ENCODE data around the gene POLR2J3. TPM values are rescaled to one million over a fixed set of nuclear protein-coding genes. Genes with fewer than 3 reads are reported as not detected.
"Not testable (repeated sequence)": the region's sequence is repeated elsewhere in the genome, so short reads cannot be mapped to it uniquely, and the experiment has no call there.

Gene POLR2J3
- total and polyA plus RNA-seq, 2 of the 8 experiments (the other 6 are each of a cell fraction or from before 2014, with no cell fraction given): 18.7 to 24.6 TPM

DNA sequence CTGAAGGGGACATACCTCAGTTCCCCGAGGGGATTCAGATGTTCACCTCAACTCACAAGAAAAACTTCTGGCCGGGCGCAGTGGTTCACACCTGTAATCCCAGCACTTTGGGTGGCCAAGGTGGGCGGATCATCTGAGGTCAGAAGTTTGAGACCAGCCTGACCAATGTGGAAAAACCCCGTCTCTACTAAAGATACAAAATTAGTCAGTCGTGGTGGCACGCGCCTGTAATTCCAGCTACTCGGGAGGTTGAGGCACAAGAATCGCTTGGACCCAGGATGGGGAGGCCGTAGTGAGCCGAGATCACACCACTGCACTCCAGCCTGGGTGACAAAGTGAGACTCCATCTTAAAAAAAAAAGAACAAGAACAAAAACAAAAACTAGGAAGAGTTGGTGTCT, 27.1 kb downstream of the POLR2J3 start:
- H4K8ac ChIP-seq (ENCODE audit: extremely low read depth, insufficient read depth, low read length); H3K36me3 ChIP-seq (ENCODE audit: control insufficient read depth in 2 of 4, insufficient read depth in 4 of 4, low read length in 3 of 4); H3K4me1 ChIP-seq (replicated peaks in 1 of 4; ENCODE audit: control insufficient read depth in 3 of 4, insufficient read depth in 4 of 4, low read length in 3 of 4); H3K18ac ChIP-seq (ENCODE audit: extremely low read depth, low read length); FAIRE-seq; H2BK5ac ChIP-seq (ENCODE audit: low read depth, low read length); H3K4me2 ChIP-seq (ENCODE audit: insufficient read depth in 1 of 2, low read depth in 2 of 2, low read length in 2 of 2); POLR2A ChIA-PET (ENCODE audit: partially characterized antibody); H3K56ac ChIP-seq (replicated peaks; ENCODE audit: insufficient read length, low read depth, low read length); H3K14ac ChIP-seq (ENCODE audit: insufficient read length); H4K5ac ChIP-seq (ENCODE audit: insufficient read length, low read depth, low read length); H2BK15ac ChIP-seq (ENCODE audit: low read length); H3K23me2 ChIP-seq (ENCODE audit: low read depth, low read length); H3K79me2 ChIP-seq (ENCODE audit: control insufficient read depth in 1 of 2, insufficient read depth in 2 of 2, low read length in 2 of 2); H3K9me3 ChIP-seq (ENCODE audit: insufficient read depth in 2 of 2, low read depth in 1 of 2, low read length in 1 of 2); H2AK5ac ChIP-seq (ENCODE audit: low read depth, low read length); H2BK20ac ChIP-seq (ENCODE audit: low read length); H4K20me1 ChIP-seq (replicated peaks in 1 of 2; ENCODE audit: control insufficient read depth in 1 of 2, insufficient read depth in 2 of 2, low read length in 2 of 2); H4K91ac ChIP-seq (replicated peaks; ENCODE audit: insufficient read length, low read length); H3K9ac ChIP-seq (replicated peaks in 1 of 4; ENCODE audit: extremely low read depth in 1 of 4, low read depth in 3 of 4, low read length in 3 of 4); H2AFZ ChIP-seq (ENCODE audit: low read length); H3K23ac ChIP-seq (ENCODE audit: insufficient read length); H3K27ac ChIP-seq (ENCODE audit: low read depth, low read length); H3K4ac ChIP-seq (replicated peaks; ENCODE audit: insufficient read length, low read depth, low read length); H3K79me1 ChIP-seq (ENCODE audit: low read depth, low read length); CTCF ChIA-PET (ENCODE audit: partially characterized antibody); H3K27me3 ChIP-seq (replicated peaks in 1 of 4; ENCODE audit: control insufficient read depth in 3 of 4, extremely low read depth in 1 of 4, insufficient read depth in 3 of 4, low read length in 3 of 4); DNase-seq (ENCODE audit: low read depth in 1 of 2, low spot score in 2 of 2); H3K4me3 ChIP-seq (ENCODE audit: extremely low read depth in 1 of 4, insufficient read depth in 2 of 4, low read depth in 3 of 4, low read length in 4 of 4); H2BK120ac ChIP-seq (replicated peaks; ENCODE audit: low read depth, low read length); H2BK12ac ChIP-seq (ENCODE audit: low read depth, low read length): not testable (repeated sequence)
- WGBS, 2 experiments (ENCODE audit: extremely low coverage in 1 of 2, insufficient coverage in 1 of 2, insufficient read length in 1 of 2, insufficient replicate concordance in 2 of 2, low coverage in 1 of 2, low lambda C conversion rate in 2 of 2, missing lambda C conversion rate in 1 of 2): 96% methylated on average over 9 of the region's 12 CpGs; no CpG with 5 or more reads in 1 of the 2 experiments

DNA sequence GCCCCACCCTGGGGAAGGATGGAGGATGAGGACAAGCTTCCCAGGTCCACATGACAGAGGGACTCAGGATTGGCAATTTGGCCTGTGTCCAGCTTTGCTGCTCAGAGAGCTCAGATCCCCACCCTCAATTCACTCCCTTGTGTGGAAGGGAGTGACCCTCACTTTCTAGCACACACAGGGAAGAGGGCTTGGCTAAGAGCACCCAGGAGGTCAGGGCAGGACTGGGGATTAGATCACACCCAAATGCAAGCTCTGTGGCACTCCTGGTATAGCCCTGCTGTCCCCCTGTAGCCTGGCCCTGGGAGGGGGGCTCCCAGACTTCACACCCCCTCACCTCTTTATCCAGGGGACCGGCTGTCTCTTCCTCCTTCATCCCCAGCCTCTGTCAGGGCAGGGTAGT, 28.0 kb downstream of the POLR2J3 start:
- H3K4ac ChIP-seq (replicated peaks; ENCODE audit: insufficient read length, low read depth, low read length); H2BK120ac ChIP-seq (replicated peaks; ENCODE audit: low read depth, low read length); FAIRE-seq; H3K79me2 ChIP-seq (ENCODE audit: control insufficient read depth in 1 of 2, insufficient read depth in 2 of 2, low read length in 2 of 2); CTCF ChIA-PET (ENCODE audit: partially characterized antibody); H4K20me1 ChIP-seq (replicated peaks in 1 of 2; ENCODE audit: control insufficient read depth in 1 of 2, insufficient read depth in 2 of 2, low read length in 2 of 2); H3K4me3 ChIP-seq (ENCODE audit: extremely low read depth in 1 of 4, insufficient read depth in 2 of 4, low read depth in 3 of 4, low read length in 4 of 4); H3K27ac ChIP-seq (ENCODE audit: low read depth, low read length); H3K79me1 ChIP-seq (ENCODE audit: low read depth, low read length); DNase-seq (ENCODE audit: low read depth in 1 of 2, low spot score in 2 of 2); H3K9me3 ChIP-seq (ENCODE audit: insufficient read depth in 2 of 2, low read depth in 1 of 2, low read length in 1 of 2); H2AK5ac ChIP-seq (ENCODE audit: low read depth, low read length); H4K5ac ChIP-seq (ENCODE audit: insufficient read length, low read depth, low read length); H3K23me2 ChIP-seq (ENCODE audit: low read depth, low read length); H3K4me2 ChIP-seq (ENCODE audit: insufficient read depth in 1 of 2, low read depth in 2 of 2, low read length in 2 of 2); H2BK20ac ChIP-seq (ENCODE audit: low read length); H3K9ac ChIP-seq (replicated peaks in 1 of 4; ENCODE audit: extremely low read depth in 1 of 4, low read depth in 3 of 4, low read length in 3 of 4); H3K27me3 ChIP-seq (replicated peaks in 1 of 4; ENCODE audit: control insufficient read depth in 3 of 4, extremely low read depth in 1 of 4, insufficient read depth in 3 of 4, low read length in 3 of 4); H3K4me1 ChIP-seq (replicated peaks in 1 of 4; ENCODE audit: control insufficient read depth in 3 of 4, insufficient read depth in 4 of 4, low read length in 3 of 4); H2BK12ac ChIP-seq (ENCODE audit: low read depth, low read length); H2BK5ac ChIP-seq (ENCODE audit: low read depth, low read length); H2AFZ ChIP-seq (ENCODE audit: low read length); H4K8ac ChIP-seq (ENCODE audit: extremely low read depth, insufficient read depth, low read length); H4K91ac ChIP-seq (replicated peaks; ENCODE audit: insufficient read length, low read length); H2BK15ac ChIP-seq (ENCODE audit: low read length); H3K14ac ChIP-seq (ENCODE audit: insufficient read length); H3K36me3 ChIP-seq (ENCODE audit: control insufficient read depth in 2 of 4, insufficient read depth in 4 of 4, low read length in 3 of 4); H3K23ac ChIP-seq (ENCODE audit: insufficient read length); POLR2A ChIA-PET (ENCODE audit: partially characterized antibody); H3K56ac ChIP-seq (replicated peaks; ENCODE audit: insufficient read length, low read depth, low read length); H3K18ac ChIP-seq (ENCODE audit: extremely low read depth, low read length): not testable (repeated sequence)
- no CpG with 5 or more reads among the region's 1 CpG for WGBS, 2 experiments (ENCODE audit: extremely low coverage in 1 of 2, insufficient coverage in 1 of 2, insufficient read length in 1 of 2, insufficient replicate concordance in 2 of 2, low coverage in 1 of 2, low lambda C conversion rate in 2 of 2, missing lambda C conversion rate in 1 of 2)
